GM23248 (cell line): ENCODE results near the gene CDK3. TPM values are rescaled to one million over a fixed set of nuclear protein-coding genes. Genes with fewer than 3 reads are reported as not detected.
A peak's percentile ranks its signal among the peaks of the same experiment; 100 is the strongest.

ENCODE experiments used
- DNase-seq: peaks from one replicate; pipeline ENCODE4 v3.0.0-alpha.2; 2015
- H2AFZ ChIP-seq: fragments of 200-600 bp; sonication (generic); 2 replicates; pipeline ENCODE4 v1.6.1; 2016; ENCODE audit warnings: antibody characterized with exemption
- H3F3A ChIP-seq: fragments of 200-600 bp; sonication (generic); 2 replicates; pipeline ENCODE4 v1.6.1; 2016; ENCODE audit warnings: mild to moderate bottlenecking, antibody characterized with exemption, mixed run types; ENCODE audit not compliant: insufficient read depth
- H3K27ac ChIP-seq: fragments of 200-600 bp; sonication (generic); 2 replicates; pipeline ENCODE4 v1.5.1; 2016; ENCODE audit warnings: mild to moderate bottlenecking
- H3K27me3 ChIP-seq: fragments of 200-600 bp; sonication (generic); replicated peaks from 2 replicates; pipeline ENCODE4 v1.6.1; 2016; ENCODE audit warnings: mild to moderate bottlenecking; ENCODE audit not compliant: insufficient read depth
- H3K36me3 ChIP-seq: fragments of 200-600 bp; sonication (generic); 2 replicates; pipeline ENCODE4 v1.6.1; 2016; ENCODE audit warnings: low read depth, mild to moderate bottlenecking
- H3K4me1 ChIP-seq: fragments of 200-600 bp; sonication (generic); 2 replicates; pipeline ENCODE4 v1.6.1; 2016; ENCODE audit warnings: mild to moderate bottlenecking; ENCODE audit not compliant: insufficient read depth
- H3K4me2 ChIP-seq: fragments of 200-600 bp; sonication (generic); one replicate; pipeline ENCODE4 v1.6.1; 2016; ENCODE audit warnings: mild to moderate bottlenecking; ENCODE audit not compliant: unreplicated experiment
- H3K4me3 ChIP-seq: fragments of 200-600 bp; sonication (generic); 2 replicates; pipeline ENCODE4 v1.5.1; 2016; ENCODE audit warnings: mild to moderate bottlenecking
- H3K79me2 ChIP-seq: fragments of 200-600 bp; sonication (generic); 2 replicates; pipeline ENCODE4 v1.6.1; 2016; ENCODE audit warnings: mild to moderate bottlenecking; ENCODE audit not compliant: insufficient read depth
- H3K9ac ChIP-seq: fragments of 200-600 bp; sonication (generic); 2 replicates; pipeline ENCODE4 v1.6.1; 2016; ENCODE audit warnings: mild to moderate bottlenecking
- H3K9me2 ChIP-seq: fragments of 200-600 bp; sonication (generic); 2 replicates; pipeline ENCODE4 v1.6.1; 2016; ENCODE audit warnings: mixed run types, mild to moderate bottlenecking, moderate library complexity; ENCODE audit not compliant: insufficient read depth
- H3K9me3 ChIP-seq: fragments of 200-600 bp; sonication (generic); one replicate; pipeline ENCODE4 v1.6.1; 2017; ENCODE audit warnings: low read depth
- H4K20me1 ChIP-seq: fragments of 200-600 bp; sonication (generic); 2 replicates; pipeline ENCODE4 v1.6.0; 2016; ENCODE audit not compliant: insufficient read depth
- EZH2 ChIP-seq: fragments of 200-600 bp; sonication (generic); IDR thresholded peaks from 2 replicates; pipeline ENCODE4 v1.6.1; 2018; ENCODE audit warnings: antibody characterized with exemption, mild to moderate bottlenecking; ENCODE audit not compliant: insufficient read depth, poor library complexity, severe bottlenecking
- EZH2phosphoT487 ChIP-seq: fragments of 200-600 bp; sonication (generic); IDR thresholded peaks from 2 replicates; pipeline ENCODE4 v1.6.1; 2018; ENCODE audit warnings: antibody characterized with exemption, moderate library complexity, mild to moderate bottlenecking, low read depth; ENCODE audit not compliant: insufficient read depth
- WGBS, 2 experiments: methylation state at CpG; one replicate each; pipeline ENCODE4 v1.1.6; 2015 to 2017; ENCODE audit warnings: low lambda C conversion rate in 2 of 2, low coverage in 1 of 2; ENCODE audit errors: missing lambda C conversion rate in 2 of 2; 5-methylcytosine and 5-hydroxymethylcytosine counted together
- in situ Hi-C: fragments of 300-500 bp; cut with MboI; formaldehyde crosslinking; loops from 2 replicates; pipeline ENCODE4 v1.15.0; 2020
- polyA plus RNA-seq: library from polyadenylated mRNA; unstranded; fragments of >200 nt; fragmentation: Nextera tagmentation; extraction: Ambion mirVana; gene quantifications from 2 replicates; pipeline ENCODE4 v1.2.1, GENCODE V29; 2016
- total RNA-seq: library from RNA; depleted of rRNA; stranded (reverse); fragments of >200 nt; shearing (Covaris generic); gene quantifications from 2 replicates; pipeline ENCODE4 v1.2.3, GENCODE V29; 2014

The CDK3 gene
- total and polyA plus RNA-seq, 2 experiments from 2014 or later, result 0.43 to 2.0 TPM

DNA sequence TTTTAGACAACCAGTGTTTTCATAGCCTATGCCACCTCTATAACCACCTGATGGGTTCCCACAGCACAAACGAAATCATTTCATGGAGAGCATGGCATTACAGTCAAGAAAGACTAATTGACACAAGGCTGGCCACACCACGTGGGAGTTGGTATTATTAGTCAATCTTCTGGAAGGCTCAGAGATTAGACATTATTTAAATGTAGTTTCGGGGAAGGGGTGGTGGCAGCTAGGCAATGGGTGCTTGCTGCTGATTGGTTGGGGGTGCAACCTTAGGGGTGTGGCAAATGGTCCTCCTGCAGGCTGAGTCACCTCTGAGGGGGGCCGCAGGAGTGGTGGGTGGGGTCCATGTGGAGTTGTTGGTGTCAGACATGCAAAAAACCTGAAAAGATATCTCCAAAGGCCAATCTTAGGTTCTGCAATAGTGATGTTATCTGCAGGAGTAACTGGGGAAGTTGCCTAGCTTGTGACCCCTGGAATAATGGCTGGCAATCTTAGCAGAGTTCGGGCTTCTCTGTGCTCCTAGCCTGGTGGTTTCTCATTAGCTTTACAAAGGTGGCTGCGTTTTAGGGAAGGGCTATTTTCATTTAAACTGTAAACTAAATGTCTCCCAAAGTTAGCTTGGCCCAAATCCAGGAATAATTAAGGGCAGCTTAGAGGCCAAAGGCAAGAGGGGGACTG is 17.0 kb upstream of the CDK3 start:
- no peak for TF ChIP-seq EZH2phosphoT487
- TF ChIP-seq EZH2, result no peak
- Histone ChIP-seq H3K4me1 (peaks cover 41% of the 10 kb centered on the region), H4K20me1 (no peaks in the 10 kb centered on the region), H3K9ac (peak overlapping the region; percentile 49; the same call in 1 of the 2 replicates), H3K4me2 (peak overlapping the region; percentile 17), H3K27me3 (no peaks in the 10 kb centered on the region), H3K4me3 (no peak overlapping the region), H3K79me2 (peaks cover 14% of the 10 kb centered on the region), H3K9me3 (no peaks in the 10 kb centered on the region), H3K9me2 (no peaks in the 10 kb centered on the region), H2AFZ (no peak overlapping the region), H3F3A (peaks cover 40% of the 10 kb centered on the region), H3K27ac (peak overlapping the region; percentile 99), H3K36me3 (no peaks in the 10 kb centered on the region)
- in situ Hi-C loops, result no loop called here
- 6% methylated on average over 6 of the region's 6 CpGs for WGBS, 2 experiments
- peak; percentile 63 for DNase-seq

DNA sequence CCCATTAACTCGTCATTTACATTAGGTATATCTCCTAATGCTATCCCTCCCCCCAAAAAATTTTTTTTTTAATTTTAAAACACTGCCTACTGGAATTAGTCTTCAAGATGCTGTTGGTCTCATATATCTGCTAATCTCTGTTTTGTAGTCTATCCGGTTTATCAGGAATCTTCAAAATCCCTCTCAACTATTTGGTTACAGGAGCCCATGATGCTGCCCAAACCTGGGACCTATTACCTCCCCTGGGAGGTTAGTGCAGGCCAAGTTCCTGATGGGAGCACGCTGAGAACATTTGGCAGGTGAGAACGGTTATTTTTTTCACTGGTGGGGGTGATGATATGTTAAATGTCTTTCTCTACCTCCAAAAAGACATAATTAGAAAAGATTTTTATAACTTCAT is 14.7 kb upstream of the CDK3 start:
- DNase-seq, result no peak
- Histone ChIP-seq H3K79me2 (peaks cover 9% of the 10 kb centered on the region; the same call in 1 of the 2 replicates), H3K36me3 (no peaks in the 10 kb centered on the region), H3K4me2 (no peak overlapping the region), H3K4me1 (peaks cover 31% of the 10 kb centered on the region), H3K27ac (no peak overlapping the region), H3K9me2 (no peaks in the 10 kb centered on the region), H3K4me3 (no peak overlapping the region), H4K20me1 (no peaks in the 10 kb centered on the region), H3F3A (peaks cover 30% of the 10 kb centered on the region), H3K9ac (no peak overlapping the region), H2AFZ (no peak overlapping the region), H3K9me3 (no peaks in the 10 kb centered on the region), H3K27me3 (no peaks in the 10 kb centered on the region)
- TF ChIP-seq EZH2 (no peak), EZH2phosphoT487 (no peak)
- in situ Hi-C loops, result no loop called here
- WGBS, 2 experiments, result 92 to 94% methylated on average over 4 of the region's 4 CpGs

GRCh38 chr17:75987041-75987440 is 13.6 kb upstream of the CDK3 start:
- peaks cover 9% of the 10 kb centered on the region; the same call in 1 of the 2 replicates for H3K79me2 ChIP-seq

GRCh38 chr17:75991396-75991795 is 9.3 kb upstream of the CDK3 start:
- WGBS, 2 experiments, result 94 to 95% methylated on average over 9 of the region's 9 CpGs
- in situ Hi-C loops, result loop anchor here (10.0 kb wide), 1 partner anchor 217 kb away; a partner anchor contains a TSS
- H2AFZ ChIP-seq, result no peak overlapping the region

More at GRCh38 chr17:75987041-75987440, 13.6 kb upstream of the CDK3 start:
- Histone ChIP-seq H4K20me1 (no peaks in the 10 kb centered on the region), H3K9me3 (no peaks in the 10 kb centered on the region), H3K9me2 (no peaks in the 10 kb centered on the region), H3K27ac (no peak overlapping the region), H3K36me3 (no peaks in the 10 kb centered on the region), H3K4me2 (no peak overlapping the region), H3K4me3 (no peak overlapping the region), H3K27me3 (no peaks in the 10 kb centered on the region), H2AFZ (no peak overlapping the region), H3K4me1 (peaks cover 20% of the 10 kb centered on the region), H3F3A (peaks cover 19% of the 10 kb centered on the region), H3K9ac (no peak overlapping the region)
- no peak for TF ChIP-seq EZH2
- TF ChIP-seq EZH2phosphoT487, result no peak
- 22 to 38% methylated on average over 4 of the region's 4 CpGs for WGBS, 2 experiments
- in situ Hi-C loops, result no loop called here
- DNase-seq, result no peak

More at GRCh38 chr17:75991396-75991795, 9.3 kb upstream of the CDK3 start:
- no peaks in the 10 kb centered on the region for H3K79me2 ChIP-seq
- H3K27me3 ChIP-seq, result no peaks in the 10 kb centered on the region
- no peak for TF ChIP-seq EZH2
- TF ChIP-seq EZH2phosphoT487, result no peak
- peaks cover 10% of the 10 kb centered on the region; the same call in 1 of the 2 replicates for H3F3A ChIP-seq
- no peak for DNase-seq
- peaks cover 3% of the 10 kb centered on the region for H3K4me1 ChIP-seq
- no peak overlapping the region for H3K27ac ChIP-seq
- H3K9me3 ChIP-seq, result no peaks in the 10 kb centered on the region
- H3K4me3 ChIP-seq, result no peak overlapping the region
- no peaks in the 10 kb centered on the region for H3K9me2 ChIP-seq
- no peak overlapping the region for H3K4me2 ChIP-seq
- no peak overlapping the region for H3K9ac ChIP-seq
- no peaks in the 10 kb centered on the region for H4K20me1 ChIP-seq
- no peaks in the 10 kb centered on the region for H3K36me3 ChIP-seq
